ENCODE measurements around the gene PXN. TPM values are rescaled to one million over a fixed set of nuclear protein-coding genes. Genes with fewer than 3 reads are reported as not detected.
A peak's percentile ranks its signal among the peaks of the same experiment; 100 is the strongest.

The PXN gene
- total and polyA plus RNA-seq, 2 experiments from 2014 or later: 38.4 to 76.0 TPM

DNA sequence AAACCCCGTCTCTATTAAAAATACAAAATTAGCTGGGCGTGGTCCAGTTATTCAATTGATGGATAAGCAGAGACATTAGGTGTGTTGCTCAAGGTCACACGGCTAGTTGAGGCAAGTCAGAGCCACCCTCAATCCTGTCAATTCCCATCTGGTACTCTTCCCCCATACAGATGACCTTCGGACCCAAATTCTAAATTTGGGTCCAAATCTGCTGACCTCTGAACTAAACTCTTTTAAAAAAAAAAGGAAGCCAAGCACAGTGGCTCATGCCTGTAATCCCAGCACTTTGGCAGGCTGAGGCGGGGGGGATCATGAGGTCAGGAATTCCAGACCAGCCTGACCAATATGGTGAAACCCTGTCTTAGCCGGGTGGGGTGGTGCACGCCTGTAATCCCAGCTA lies 94.9 kb downstream of the PXN start:
- H3F3A ChIP-seq (replicated peaks; ENCODE audit: low read depth): peaks cover 6% of the 10 kb centered on the region; the same call in 1 of the 2 replicates
- DNase-seq (ENCODE audit: low spot score) (no peak), ATAC-seq (no peak)
- H3K4me1 ChIP-seq (ENCODE audit: insufficient read depth): no peaks in the 10 kb centered on the region
- H3K9me3 Mint-ChIP-seq: no peaks in the 10 kb centered on the region
- peak overlapping the region; percentile 14; the same call in 1 of the 2 replicates for H3K27ac ChIP-seq (ENCODE audit: low read depth)
- peaks cover 74% of the 10 kb centered on the region for H3K36me3 Mint-ChIP-seq (ENCODE audit: low read depth)
- H3K27ac Mint-ChIP-seq: no peak overlapping the region
- H3K4me3 ChIP-seq: no peak overlapping the region
- peaks cover 74% of the 10 kb centered on the region for H3K36me3 ChIP-seq (ENCODE audit: insufficient read depth)
- peaks cover 4% of the 10 kb centered on the region; the same call in 1 of the 2 replicates for H3K79me2 ChIP-seq (replicated peaks; ENCODE audit: insufficient read depth)
- TF ChIP-seq, protein P1, sequence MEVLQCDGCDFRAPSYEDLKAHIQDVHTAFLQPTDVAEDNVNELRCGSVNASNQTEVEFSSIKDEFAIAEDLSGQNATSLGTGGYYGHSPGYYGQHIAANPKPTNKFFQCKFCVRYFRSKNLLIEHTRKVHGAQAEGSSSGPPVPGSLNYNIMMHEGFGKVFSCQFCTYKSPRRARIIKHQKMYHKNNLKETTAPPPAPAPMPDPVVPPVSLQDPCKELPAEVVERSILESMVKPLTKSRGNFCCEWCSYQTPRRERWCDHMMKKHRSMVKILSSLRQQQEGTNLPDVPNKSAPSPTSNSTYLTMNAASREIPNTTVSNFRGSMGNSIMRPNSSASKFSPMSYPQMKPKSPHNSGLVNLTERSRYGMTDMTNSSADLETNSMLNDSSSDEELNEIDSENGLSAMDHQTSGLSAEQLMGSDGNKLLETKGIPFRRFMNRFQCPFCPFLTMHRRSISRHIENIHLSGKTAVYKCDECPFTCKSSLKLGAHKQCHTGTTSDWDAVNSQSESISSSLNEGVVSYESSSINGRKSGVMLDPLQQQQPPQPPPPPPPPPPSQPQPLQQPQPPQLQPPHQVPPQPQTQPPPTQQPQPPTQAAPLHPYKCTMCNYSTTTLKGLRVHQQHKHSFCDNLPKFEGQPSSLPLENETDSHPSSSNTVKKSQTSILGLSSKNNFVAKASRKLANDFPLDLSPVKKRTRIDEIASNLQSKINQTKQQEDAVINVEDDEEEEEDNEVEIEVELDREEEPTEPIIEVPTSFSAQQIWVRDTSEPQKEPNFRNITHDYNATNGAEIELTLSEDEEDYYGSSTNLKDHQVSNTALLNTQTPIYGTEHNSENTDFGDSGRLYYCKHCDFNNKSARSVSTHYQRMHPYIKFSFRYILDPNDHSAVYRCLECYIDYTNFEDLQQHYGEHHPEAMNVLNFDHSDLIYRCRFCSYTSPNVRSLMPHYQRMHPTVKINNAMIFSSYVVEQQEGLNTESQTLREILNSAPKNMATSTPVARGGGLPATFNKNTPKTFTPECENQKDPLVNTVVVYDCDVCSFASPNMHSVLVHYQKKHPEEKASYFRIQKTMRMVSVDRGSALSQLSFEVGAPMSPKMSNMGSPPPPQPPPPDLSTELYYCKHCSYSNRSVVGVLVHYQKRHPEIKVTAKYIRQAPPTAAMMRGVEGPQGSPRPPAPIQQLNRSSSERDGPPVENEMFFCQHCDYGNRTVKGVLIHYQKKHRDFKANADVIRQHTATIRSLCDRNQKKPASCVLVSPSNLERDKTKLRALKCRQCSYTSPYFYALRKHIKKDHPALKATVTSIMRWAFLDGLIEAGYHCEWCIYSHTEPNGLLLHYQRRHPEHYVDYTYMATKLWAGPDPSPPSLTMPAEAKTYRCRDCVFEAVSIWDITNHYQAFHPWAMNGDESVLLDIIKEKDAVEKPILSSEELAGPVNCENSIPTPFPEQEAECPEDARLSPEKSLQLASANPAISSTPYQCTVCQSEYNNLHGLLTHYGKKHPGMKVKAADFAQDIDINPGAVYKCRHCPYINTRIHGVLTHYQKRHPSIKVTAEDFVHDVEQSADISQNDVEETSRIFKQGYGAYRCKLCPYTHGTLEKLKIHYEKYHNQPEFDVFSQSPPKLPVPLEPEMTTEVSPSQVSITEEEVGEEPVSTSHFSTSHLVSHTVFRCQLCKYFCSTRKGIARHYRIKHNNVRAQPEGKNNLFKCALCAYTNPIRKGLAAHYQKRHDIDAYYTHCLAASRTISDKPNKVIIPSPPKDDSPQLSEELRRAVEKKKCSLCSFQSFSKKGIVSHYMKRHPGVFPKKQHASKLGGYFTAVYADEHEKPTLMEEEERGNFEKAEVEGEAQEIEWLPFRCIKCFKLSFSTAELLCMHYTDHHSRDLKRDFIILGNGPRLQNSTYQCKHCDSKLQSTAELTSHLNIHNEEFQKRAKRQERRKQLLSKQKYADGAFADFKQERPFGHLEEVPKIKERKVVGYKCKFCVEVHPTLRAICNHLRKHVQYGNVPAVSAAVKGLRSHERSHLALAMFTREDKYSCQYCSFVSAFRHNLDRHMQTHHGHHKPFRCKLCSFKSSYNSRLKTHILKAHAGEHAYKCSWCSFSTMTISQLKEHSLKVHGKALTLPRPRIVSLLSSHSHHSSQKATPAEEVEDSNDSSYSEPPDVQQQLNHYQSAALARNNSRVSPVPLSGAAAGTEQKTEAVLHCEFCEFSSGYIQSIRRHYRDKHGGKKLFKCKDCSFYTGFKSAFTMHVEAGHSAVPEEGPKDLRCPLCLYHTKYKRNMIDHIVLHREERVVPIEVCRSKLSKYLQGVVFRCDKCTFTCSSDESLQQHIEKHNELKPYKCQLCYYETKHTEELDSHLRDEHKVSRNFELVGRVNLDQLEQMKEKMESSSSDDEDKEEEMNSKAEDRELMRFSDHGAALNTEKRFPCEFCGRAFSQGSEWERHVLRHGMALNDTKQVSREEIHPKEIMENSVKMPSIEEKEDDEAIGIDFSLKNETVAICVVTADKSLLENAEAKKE (CRISPR knock-in tag; IDR thresholded peaks at IDR 0.05): no peak
- no peak for TF ChIP-seq CREB1 (CRISPR knock-in tag; IDR thresholded peaks at IDR 0.05; ENCODE audit: low read depth)
- TF ChIP-seq EZH2 (IDR thresholded peaks at IDR 0.05; ENCODE audit: low read depth, unreplicated experiment): no peak
- TF ChIP-seq STAT1 (IDR thresholded peaks at IDR 0.05; ENCODE audit: unreplicated experiment): no peak
- H3K4me2 ChIP-seq: no peak overlapping the region
- H3K9me2 ChIP-seq (ENCODE audit: insufficient read depth): no peaks in the 10 kb centered on the region
- peaks cover 6% of the 10 kb centered on the region for H3K27me3 Mint-ChIP-seq (ENCODE audit: insufficient read depth, low read depth, poor library complexity)
- H3K27me3 ChIP-seq (ENCODE audit: insufficient read depth): no peaks in the 10 kb centered on the region
- H4K20me1 ChIP-seq (replicated peaks; ENCODE audit: insufficient read depth): peaks cover 26% of the 10 kb centered on the region
- no peak overlapping the region for H3K4me3 Mint-ChIP-seq
- no peaks in the 10 kb centered on the region for H3K4me1 Mint-ChIP-seq
- H2AFZ ChIP-seq: no peak overlapping the region

DNA sequence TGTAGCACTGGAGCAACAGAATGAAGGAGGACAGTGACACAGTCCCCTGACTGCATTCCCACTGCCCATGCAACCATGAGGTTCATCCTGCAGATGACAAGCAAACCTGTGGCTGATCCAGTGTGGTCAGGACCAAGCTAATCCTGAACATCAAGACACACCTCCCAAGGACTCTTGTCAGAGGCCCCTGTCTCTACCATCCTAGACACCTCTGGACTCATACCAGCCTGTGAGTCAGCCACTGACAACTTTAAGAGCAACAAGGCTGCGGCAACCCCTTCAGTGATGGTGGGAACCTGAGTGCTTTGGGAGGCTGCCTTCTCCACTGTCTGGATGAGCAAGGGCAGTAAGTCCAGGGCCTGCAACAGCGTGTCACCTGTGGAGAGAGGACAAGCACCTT lies 95.6 kb downstream of the PXN start:
- Histone ChIP-seq H3K9me2 (ENCODE audit: insufficient read depth) (no peaks in the 10 kb centered on the region), H3K27me3 (ENCODE audit: insufficient read depth) (no peaks in the 10 kb centered on the region), H3K4me1 (ENCODE audit: insufficient read depth) (no peaks in the 10 kb centered on the region), H2AFZ (no peak overlapping the region), H3K27ac (ENCODE audit: low read depth) (no peak overlapping the region), H3K79me2 (replicated peaks; ENCODE audit: insufficient read depth) (peaks cover 4% of the 10 kb centered on the region; the same call in 1 of the 2 replicates), H3K4me2 (no peak overlapping the region), H3F3A (replicated peaks; ENCODE audit: low read depth) (peaks cover 6% of the 10 kb centered on the region; the same call in 1 of the 2 replicates), H4K20me1 (replicated peaks; ENCODE audit: insufficient read depth) (peaks cover 23% of the 10 kb centered on the region), H3K4me3 (no peak overlapping the region), H3K36me3 (ENCODE audit: insufficient read depth) (peaks cover 67% of the 10 kb centered on the region)
- no peak for DNase-seq (ENCODE audit: low spot score)
- no peak overlapping the region for H3K27ac Mint-ChIP-seq
- no peaks in the 10 kb centered on the region for H3K9me3 Mint-ChIP-seq
- H3K36me3 Mint-ChIP-seq (ENCODE audit: low read depth): peaks cover 67% of the 10 kb centered on the region
- no peaks in the 10 kb centered on the region for H3K4me1 Mint-ChIP-seq
- no peak for ATAC-seq
- no peak overlapping the region for H3K4me3 Mint-ChIP-seq
- H3K27me3 Mint-ChIP-seq (ENCODE audit: insufficient read depth, low read depth, poor library complexity): peaks cover 6% of the 10 kb centered on the region
- TF ChIP-seq CREB1 (CRISPR knock-in tag; IDR thresholded peaks at IDR 0.05; ENCODE audit: low read depth) (no peak), NANOG (IDR thresholded peaks at IDR 0.05; ENCODE audit: borderline replicate concordance) (no peak), JUNB (IDR thresholded peaks at IDR 0.05; ENCODE audit: unreplicated experiment) (no peak), POLR2AphosphoS5 (IDR thresholded peaks at IDR 0.05; ENCODE audit: low read depth) (no peak), STAT1 (IDR thresholded peaks at IDR 0.05; ENCODE audit: unreplicated experiment) (no peak), ZNF331 (CRISPR knock-in tag; IDR thresholded peaks at IDR 0.05; ENCODE audit: low read depth) (no peak), EZH2phosphoT487 (IDR thresholded peaks at IDR 0.05; ENCODE audit: unreplicated experiment) (no peak)
- TF ChIP-seq, protein P2, sequence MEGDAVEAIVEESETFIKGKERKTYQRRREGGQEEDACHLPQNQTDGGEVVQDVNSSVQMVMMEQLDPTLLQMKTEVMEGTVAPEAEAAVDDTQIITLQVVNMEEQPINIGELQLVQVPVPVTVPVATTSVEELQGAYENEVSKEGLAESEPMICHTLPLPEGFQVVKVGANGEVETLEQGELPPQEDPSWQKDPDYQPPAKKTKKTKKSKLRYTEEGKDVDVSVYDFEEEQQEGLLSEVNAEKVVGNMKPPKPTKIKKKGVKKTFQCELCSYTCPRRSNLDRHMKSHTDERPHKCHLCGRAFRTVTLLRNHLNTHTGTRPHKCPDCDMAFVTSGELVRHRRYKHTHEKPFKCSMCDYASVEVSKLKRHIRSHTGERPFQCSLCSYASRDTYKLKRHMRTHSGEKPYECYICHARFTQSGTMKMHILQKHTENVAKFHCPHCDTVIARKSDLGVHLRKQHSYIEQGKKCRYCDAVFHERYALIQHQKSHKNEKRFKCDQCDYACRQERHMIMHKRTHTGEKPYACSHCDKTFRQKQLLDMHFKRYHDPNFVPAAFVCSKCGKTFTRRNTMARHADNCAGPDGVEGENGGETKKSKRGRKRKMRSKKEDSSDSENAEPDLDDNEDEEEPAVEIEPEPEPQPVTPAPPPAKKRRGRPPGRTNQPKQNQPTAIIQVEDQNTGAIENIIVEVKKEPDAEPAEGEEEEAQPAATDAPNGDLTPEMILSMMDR (conservative IDR thresholded peaks at IDR 0.05; ENCODE audit: low read depth in 2 of 2): no peak

All from GM23338 (cell line).